Measurements from ENCODE around the gene PTPRN.
"Not testable (repeated sequence)": the region's sequence is repeated elsewhere in the genome, so short reads cannot be mapped to it uniquely, and the experiment has no call there.

The PTPRN gene

GRCh38 chr2:219266886-219267285, 42.3 kb downstream of the PTPRN start:
- DNase-seq, result no peak

GRCh38 chr2:219266232-219266631, 43.0 kb downstream of the PTPRN start:
- DNase-seq, result no peak

GRCh38 chr2:219261024-219261855, 48.0 kb downstream of the PTPRN start:
- no peak for DNase-seq

DNA sequence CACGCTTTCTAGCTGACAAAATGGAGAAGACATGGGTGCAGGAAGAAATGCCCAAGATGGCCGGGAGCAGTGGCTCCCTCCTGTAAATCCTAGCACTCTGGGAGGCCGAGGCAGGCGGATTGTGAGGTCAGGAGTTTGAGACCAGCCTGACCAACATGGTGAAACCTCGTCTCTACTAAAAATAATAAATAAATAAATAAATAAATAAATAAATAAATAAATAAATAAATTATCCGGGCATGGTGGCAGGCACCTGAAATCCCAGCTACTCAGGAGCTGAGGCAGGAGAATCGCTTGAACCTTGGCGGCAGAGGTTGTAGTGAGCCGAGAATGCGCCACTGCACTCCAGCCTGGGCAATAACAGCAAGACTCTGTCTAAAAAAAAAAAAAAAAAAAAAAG, 50.3 kb downstream of the PTPRN start:
- not testable (repeated sequence) for DNase-seq

DNA sequence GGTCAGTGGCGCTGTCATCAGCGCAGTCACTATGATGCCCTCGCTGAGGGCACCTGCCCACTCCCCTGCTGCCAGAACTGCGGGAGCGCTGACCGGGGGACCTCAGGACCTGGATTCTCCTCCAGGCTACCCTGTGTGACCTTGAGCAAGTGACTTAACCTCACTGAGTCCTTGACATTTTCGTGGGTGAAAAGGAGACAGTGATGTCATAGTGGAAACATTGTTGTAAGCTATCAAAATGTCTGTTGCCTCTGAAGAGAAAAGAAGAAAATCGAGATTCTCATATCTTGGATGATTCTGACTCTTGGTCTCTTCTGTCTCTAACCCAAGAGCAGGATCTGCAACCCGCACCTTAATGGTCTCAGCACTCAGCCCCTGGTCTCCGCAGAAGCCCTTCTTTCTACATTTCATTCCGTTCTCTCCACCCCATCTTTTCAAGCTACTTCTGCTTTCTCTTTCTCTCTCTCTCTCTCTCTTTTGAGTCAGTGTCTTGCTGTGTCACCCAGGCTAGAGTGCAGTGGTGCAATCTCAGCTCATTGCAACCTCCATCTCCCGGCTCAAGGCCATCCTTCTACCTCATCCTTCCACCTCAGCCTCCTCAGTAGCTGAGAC, 54.5 kb downstream of the PTPRN start:
- DNase-seq, result no peak

DNA sequence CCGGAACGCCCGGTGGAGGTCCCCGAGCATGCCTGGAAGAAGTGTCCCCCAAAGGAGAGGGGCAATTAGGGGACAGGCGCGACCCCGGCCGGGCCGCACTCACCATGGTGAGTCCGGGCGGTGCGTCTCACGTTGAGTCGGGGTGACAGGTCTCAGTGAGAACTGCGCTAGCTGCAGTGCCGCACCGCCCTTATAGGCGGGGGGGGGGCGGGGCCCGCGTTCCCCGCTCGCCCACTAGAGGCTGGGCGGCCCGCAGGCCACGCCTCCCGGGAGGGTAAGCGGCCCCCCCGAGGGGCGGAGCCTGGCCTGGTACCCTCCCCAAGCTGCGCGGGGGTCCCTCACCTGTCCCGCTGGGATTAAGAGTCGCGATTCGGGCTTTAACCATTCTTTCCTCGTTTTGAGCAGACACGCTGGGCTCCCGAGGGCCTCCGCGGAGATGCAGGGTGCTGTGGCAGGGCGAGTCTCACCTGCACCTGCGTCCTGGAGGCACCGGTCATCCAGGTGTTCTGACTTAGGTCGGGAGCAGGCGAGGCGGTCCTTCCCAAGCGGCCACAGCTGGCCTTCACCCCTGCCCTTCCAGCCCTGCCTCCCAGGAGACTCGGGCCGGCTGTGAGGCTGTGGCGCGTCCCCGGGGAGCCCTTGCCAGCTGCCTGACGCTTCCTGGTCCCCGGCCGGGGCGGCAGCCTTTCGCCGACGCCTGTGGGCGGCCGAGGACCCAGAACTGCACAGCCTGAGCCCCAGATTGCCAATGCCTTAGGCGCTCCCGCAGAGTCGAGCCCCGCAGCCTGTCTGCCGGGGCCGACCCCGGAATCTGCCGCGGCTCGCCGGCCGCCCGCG, 55.2 kb downstream of the PTPRN start, which contains the start of gene TUBA4A:
TSS of gene TUBA4A (minus strand) at position 166 of the 837 bp plus-strand sequence. CDS start at position 106, 60 bp downstream.
- peak; percentile 44 for DNase-seq

GRCh38 chr2:219252900-219253752, 56.1 kb downstream of the PTPRN start, which contains the start of gene TUBA4B:
TUBA4B (plus strand) TSS chr2:219253243; CDS start chr2:219253408, 165 bp downstream.
- no peak for DNase-seq

DNA sequence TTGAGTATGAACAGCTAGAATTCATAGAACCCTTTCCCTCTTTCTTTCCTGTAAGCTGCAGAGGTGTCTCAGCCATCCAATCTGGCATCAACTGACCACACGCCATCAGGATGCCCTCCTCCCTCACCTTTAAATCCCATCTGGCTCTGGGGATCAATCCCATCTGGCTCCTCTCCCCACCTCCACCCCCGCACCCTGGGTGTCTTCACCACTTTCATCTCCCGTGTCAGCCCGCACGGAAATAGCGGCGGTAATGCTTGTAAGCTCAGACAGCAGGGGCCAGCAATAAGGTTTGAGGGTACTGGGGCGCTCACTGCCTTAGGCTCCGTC, 56.7 kb downstream of the PTPRN start:
- DNase-seq, result no peak

GRCh38 chr2:219252084-219252483, 57.1 kb downstream of the PTPRN start:
- no peak for DNase-seq

DNA sequence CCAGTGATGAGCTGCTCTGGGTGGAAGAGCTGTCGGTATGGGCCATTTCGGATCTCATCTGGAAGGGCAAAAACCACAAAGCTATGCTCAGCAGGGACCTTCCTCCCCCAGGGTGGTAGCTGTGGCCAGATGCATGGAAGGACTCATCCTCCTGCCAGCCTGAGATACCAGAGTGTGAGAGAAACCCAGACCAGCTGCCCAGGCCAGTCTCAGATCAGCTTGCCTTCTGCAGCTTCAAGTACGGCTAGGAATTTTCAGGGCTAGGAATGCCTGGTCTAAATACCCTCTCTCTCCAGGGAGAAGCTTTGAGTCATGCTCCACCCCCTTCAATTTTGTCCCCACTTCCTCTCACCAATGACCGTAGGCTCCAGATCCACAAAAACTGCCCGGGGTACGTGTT, 57.5 kb downstream of the PTPRN start:
- DNase-seq, result no peak

DNA sequence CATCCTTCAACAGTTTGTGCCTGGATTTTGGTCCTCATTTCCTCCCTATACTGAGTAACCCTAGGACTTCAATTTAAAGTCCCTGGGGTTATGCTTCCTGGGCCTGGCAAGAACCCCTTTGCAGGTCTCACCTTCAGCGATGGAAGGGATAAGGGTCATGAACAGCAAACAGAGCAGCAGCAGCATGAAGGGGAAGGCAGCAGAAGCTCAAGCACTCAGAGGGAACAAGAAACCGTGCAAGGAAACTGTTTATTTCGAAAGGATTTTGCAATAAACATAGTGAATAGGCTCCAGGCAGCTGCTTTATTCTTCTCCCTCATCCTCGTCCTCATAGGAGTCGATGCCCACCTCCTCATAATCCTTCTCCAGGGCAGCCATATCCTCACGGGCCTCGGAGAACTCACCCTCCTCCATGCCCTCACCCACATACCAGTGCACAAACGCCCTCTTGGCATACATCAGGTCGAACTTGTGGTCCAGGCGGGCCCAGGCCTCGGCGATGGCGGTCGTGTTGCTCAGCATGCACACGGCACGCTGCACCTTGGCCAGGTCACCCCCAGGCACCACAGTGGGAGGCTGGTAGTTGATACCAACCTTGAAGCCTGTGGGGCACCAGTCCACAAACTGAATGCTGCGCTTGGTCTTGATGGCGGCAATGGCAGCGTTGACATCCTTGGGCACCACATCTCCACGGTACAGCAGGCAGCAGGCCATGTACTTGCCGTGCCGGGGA, 59.0 kb downstream of the PTPRN start:
- no peak for DNase-seq

- DNase-seq, result peak; percentile 10
Measured at GRCh38 chr2:219249203-219249980, 59.8 kb downstream of the PTPRN start.

GRCh38 chr2:219248845-219249202, 60.4 kb downstream of the PTPRN start:
- no peak for DNase-seq

GRCh38 chr2:219247678-219248642, 61.2 kb downstream of the PTPRN start:
- no peak for DNase-seq

- DNase-seq, result no peak
Measured at GRCh38 chr2:219246559-219246958, 62.6 kb downstream of the PTPRN start.

DNA sequence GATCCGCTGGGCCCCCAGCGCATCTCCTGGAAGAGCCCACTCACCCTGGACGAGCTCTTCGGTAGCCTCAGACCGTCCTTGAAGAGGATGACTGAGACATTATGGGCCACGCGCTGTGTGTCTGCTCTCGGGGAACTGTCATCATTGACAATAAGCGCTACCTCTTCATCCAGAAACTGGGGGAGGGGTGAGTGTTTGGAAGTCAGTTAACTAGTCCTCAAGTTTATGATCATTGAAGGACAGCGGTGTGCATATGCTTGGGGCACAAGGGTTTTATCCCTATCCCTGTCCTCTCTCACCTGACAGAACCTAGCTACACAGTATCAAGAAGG, 63.3 kb downstream of the PTPRN start:
- DNase-seq, result no peak

- peak; percentile 73 for DNase-seq
Measured at GRCh38 chr2:219245148-219245898, 63.9 kb downstream of the PTPRN start, which contains the start of the genes GLB1L and STK16. GLB1L (minus strand) TSS chr2:219245444; CDS start chr2:219243573, 1,871 bp downstream. STK16 (plus strand) TSS chr2:219245479; CDS start chr2:219246000, 521 bp downstream.

DNA sequence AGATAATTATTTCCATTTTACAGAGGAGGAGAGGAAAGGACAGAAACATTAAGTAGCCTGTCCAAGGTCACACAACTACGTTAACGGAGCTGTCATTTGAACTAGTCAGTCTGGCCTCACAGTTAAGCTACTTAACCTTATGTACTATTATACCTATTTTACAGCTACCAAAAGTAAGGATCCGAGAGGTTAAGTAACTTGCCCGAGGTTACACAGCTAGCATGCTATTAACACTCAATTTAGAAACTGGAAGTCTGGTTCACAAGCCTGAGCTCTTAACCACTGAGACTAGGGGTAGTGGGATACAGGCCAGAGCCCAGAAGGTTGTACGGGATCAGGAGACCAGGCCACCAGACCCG, 64.4 kb downstream of the PTPRN start:
- no peak for DNase-seq

GRCh38 chr2:219243291-219243761, 65.9 kb downstream of the PTPRN start:
- no peak for DNase-seq
